T47D (cell line): ENCODE results near the gene FYTTD1.

Source experiments
- DNase-seq, 2 experiments: peaks; one replicate each; pipeline versions ENCODE4 v3.0.0 to v3.0.0-alpha.2; 2011 to 2012; ENCODE audit warnings: low read depth in 1 of 2, low spot score in 1 of 2
- JUND ChIP-seq: IDR thresholded peaks from 2 replicates; pipeline ENCODE4 v1.6.1; 2012; ENCODE audit warnings: low read depth
- in situ Hi-C: cut with HindIII; loops from 2 replicates; pipeline ENCODE4 v1.10.0; 2016; ENCODE audit warnings: low sequenced_read_pairs, low pct_unique_long_range_greater_than_20kb

The FYTTD1 gene

DNA sequence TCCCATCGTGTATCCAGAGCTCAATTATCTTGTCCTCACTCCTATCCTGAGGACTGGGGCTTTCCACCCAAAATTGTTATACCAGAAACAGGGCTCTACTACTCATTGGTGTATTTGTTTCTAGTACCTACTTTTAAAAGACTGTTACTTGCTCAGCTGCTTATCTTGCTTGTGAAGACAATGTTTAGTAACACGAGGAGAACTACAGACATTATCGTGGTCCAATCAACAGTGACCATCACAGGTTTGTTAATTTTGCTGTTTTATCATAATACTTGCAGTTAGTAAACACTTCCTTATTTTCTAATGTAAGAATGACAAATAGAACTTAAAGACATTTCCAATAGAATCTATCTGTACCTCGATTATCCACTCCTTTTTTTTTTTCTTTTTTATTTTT, 54.8 kb downstream of the FYTTD1 start:
- in situ Hi-C loops, result no loop called here
- no peak for DNase-seq
- TF ChIP-seq JUND, result no peak

DNA sequence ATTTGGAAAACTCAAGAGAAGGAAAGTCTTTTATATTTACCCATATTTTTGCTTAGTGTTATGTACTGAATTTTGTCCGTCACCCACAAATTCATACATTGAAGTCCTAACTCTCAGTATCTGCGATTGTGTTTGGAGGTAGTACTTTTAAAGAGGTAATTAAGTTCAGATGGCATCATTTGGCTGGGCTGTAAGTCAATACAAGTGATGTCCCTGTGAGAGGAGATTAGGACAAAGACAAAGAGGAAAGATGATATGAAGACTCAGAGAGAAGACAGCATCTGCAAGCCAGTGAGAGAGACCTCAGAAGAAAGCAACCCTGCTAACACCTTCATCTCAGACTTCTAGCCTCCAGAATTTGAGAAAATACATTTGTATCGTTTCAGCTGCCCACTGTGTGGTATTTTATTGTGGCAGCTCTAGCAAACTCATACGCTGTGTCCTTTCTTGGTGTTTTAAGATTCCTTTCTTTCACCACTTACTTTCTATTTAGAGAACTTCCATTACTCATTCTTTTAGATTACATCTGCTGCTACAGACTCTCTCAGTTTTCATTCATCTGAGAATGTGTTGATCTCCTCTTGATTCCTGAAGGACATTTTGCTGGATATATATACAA, 58.4 kb downstream of the FYTTD1 start:
- DNase-seq, result no peak
- TF ChIP-seq JUND, result no peak
- in situ Hi-C loops, result no loop called here

DNA sequence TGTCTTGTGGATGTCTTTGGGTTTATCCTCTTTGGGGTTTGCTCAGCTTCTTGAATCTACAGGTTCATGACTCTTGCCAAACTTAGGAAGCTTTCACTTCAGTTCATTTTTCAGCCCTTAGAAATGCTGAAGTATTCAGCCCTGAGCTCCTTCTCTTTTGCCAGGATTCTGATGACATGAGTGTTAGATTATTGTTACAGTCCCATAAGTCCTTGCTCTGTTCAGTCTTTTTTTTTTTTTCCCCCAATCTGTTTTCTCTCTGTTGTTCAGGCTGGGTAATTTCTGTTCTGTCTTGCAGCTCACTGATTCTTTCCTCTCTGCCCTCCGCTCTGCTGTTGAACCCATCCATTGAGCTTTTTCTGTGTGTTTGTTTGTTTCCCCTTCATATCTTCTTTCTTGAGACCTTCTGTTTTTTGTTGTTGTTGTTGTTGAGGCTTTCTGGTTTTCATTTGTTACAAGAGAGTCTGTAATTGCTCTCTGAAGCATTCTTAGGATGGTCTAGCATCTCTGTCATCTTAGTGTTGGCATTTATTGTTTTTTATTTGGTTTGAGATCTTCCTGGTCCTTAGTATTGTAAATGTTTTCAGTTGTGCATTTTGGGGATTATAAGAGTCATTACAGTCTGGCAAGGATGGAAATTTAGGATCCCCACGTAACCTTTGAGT, 59.8 kb downstream of the FYTTD1 start:
- TF ChIP-seq JUND, result no peak
- no peak for DNase-seq
- in situ Hi-C loops, result no loop called here

DNA sequence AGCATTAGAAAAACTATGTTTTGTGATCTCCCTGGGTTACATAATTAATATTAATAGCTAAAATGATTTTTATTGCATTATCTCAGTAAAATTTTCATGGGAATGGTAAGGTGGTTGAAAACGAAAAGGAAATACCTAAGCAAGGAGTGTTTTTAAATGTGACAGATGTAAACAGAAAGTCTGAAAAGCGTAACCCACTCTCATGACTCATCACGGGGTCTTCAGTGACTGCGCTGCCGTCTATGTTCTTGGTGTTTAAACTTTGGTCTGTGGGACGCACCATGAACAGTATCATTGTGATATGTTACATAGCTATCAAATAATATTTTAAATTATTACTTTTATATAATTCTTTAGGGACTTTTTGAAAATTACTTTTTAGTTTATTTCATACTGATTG, 61.2 kb downstream of the FYTTD1 start:
- TF ChIP-seq JUND, result no peak
- in situ Hi-C loops, result no loop called here
- no peak for DNase-seq

DNA sequence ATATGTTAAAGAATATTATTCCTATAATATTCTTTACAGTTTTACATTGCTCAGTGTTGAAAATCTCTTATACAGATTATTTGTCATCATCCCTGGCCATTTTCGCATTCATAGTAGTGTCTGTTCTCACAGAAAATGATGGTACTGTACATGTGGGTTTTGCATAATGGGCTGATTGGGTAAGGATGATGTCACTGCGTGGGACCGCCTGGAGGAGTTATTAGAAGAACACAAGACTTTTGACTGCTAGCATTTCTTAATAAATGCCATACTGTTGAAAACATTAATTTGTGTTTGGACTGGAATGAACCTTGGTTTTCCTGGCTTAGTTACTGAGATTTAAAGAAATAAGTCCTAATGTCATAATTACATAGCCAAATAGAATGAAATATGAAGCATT, 61.7 kb downstream of the FYTTD1 start:
- in situ Hi-C loops, result no loop called here
- no peak for TF ChIP-seq JUND
- DNase-seq, result no peak

DNA sequence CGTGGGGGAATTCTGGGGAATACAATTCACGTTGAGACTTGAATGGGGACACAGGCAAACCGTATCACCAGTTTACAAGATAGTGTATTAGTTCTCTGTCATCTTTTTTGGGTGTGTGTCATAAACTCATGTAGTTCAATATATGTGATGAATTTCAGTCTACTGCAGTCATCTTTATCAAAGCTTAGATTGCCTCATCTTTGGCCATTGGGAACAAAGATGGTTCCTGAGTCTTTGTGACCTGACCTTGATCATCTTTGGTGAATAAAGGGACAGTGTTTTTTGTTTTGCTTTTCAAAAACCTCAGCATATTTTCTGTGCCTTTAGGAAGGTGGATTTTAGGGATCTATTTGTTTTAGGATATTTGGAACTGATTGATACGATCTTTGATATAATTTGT, 64.7 kb downstream of the FYTTD1 start:
- TF ChIP-seq JUND, result no peak
- in situ Hi-C loops, result no loop called here
- DNase-seq, result no peak

GRCh38 chr3:197820550-197821335, 71.1 kb downstream of the FYTTD1 start:
- TF ChIP-seq JUND, result no peak
- in situ Hi-C loops, result no loop called here
- DNase-seq, result no peak

DNA sequence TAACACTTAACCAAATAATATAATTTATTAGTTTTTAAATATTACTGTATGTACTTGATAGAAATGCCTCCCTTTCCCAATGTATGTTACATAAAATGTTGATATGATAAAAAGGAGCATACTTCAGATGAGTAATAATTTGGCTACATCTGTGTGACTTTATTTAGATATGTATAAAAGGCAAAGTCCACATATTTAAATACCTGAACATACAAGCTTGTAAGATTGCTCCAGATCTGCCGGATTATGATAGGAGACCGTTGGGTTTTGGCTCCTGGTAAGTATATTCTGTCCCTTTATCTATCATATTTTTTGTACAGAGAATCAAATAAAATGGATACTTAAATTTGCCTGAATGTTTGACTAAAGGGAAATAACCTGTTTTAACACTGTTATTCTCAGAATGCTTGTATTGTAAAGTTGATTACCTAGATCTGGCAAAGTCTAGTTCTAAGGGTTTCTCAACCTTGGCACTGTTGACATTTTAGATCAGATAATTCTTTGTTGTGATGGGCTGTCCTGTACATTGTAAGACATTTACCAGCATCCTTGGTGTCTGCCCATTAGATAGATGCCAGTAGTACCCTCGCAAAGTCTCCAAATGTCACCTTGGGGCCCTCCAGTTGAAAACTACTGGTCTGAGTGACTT, 79.8 kb downstream of the FYTTD1 start:
- no peak for DNase-seq
- in situ Hi-C loops, result no loop called here
- no peak for TF ChIP-seq JUND

DNA sequence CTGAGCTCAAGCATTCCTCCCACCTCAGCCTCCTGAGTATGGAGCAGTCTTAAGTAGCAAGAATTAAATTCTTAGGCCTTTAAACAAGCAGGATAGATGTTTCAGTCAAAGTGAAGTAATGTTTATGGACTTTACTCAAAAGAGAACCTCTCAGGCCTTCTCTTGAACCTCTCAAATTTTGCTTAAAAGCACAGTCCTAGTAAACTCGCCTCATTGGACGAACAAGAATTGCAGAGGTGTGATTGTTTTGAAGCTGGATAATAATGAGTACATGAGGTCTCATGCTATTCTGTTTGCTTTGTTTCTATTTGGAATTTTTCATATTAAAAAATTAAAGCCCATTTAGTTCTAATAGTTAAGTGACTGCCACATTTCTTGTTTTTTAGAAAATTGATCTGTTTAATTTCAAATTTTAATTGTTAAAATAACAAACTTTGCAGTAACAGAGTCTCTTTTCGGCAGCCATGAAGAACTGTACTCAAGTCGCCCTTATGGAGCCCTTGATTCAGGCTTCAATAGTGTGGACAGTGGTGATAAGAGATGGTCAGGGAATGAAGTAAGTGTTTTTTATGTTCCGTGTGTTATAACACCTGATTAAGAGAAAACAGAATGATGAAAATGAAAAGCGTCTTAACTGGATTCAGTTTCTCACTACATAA, 80.8 kb downstream of the FYTTD1 start:
- no peak for DNase-seq
- TF ChIP-seq JUND, result no peak
- in situ Hi-C loops, result no loop called here

DNA sequence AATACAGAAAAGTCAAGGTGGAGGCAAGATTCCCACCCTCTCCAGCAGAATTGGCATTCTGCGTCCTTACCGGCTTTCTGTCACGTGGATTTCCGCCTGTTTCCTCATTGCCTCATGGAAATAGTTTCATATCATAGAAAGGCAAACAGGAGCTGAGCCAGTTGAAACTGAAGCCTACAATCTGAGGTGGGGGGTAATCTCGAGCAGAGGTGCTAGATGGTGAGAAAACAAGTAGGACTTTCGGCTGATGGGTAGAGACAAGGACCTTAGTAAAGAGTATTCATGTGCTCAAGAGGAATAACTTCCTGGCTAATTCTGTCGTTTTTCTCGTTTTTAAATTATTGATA, 81.3 kb downstream of the FYTTD1 start:
- in situ Hi-C loops, result no loop called here
- TF ChIP-seq JUND, result no peak
- no peak for DNase-seq

- no peak for TF ChIP-seq JUND
- DNase-seq, result no peak
- in situ Hi-C loops, result no loop called here
Measured at GRCh38 chr3:197833930-197834715, 84.4 kb downstream of the FYTTD1 start.

GRCh38 chr3:197835509-197835908, 85.8 kb downstream of the FYTTD1 start:
- no peak for TF ChIP-seq JUND
- in situ Hi-C loops, result no loop called here
- DNase-seq, result no peak
